OCI-LY1 (cell line): ENCODE data around the gene STRADB.

Source experiments
- CTCF ChIP-seq: fragments of 200-600 bp; sonication (generic), shearing (Covaris generic); IDR thresholded peaks from 2 replicates; pipeline ENCODE4 v1.5.1; 2017; ENCODE audit warnings: mild to moderate bottlenecking, antibody characterized with exemption, low read length, moderate library complexity, mixed read lengths
- EZH2 ChIP-seq: fragments of 200-600 bp; sonication (generic), shearing (Covaris generic); IDR thresholded peaks from 2 replicates; pipeline ENCODE4 v1.8.0; 2017; ENCODE audit warnings: borderline replicate concordance, mixed run types, mild to moderate bottlenecking, antibody characterized with exemption, low read length, moderate library complexity, mixed read lengths

- TF ChIP-seq CTCF = no peak
- no peak for TF ChIP-seq EZH2
Observed at GRCh38 chr2:201465524-201465971, 14.0 kb downstream of the STRADB start.
